K562 (cell line): ENCODE data around the gene SV2A. TPM values are rescaled to one million over a fixed set of nuclear protein-coding genes. Genes with fewer than 3 reads are reported as not detected.

Experiments
- MGA ChIP-seq: fragments of 450-650 bp; IDR thresholded peaks from 2 replicates; pipeline ENCODE4 v1.6.1; 2016; ENCODE audit warnings: mild to moderate bottlenecking, moderate library complexity
- NFIX ChIP-seq: fragments of 250-450 bp; sonication (Bioruptor Pico); IDR thresholded peaks from 2 replicates; pipeline ENCODE4 v1.4.0; 2020; ENCODE audit warnings: low read depth, mild to moderate bottlenecking, moderate library complexity
- polyA plus RNA-seq, 8 experiments: library from polyadenylated mRNA; depleted of rRNA in 4 of 8; stranded (reverse) in 5 of 8; unstranded in 3 of 8; fragments of >200 nt; fragmentation: Nextera tagmentation in 2 of 8; fragmentation: Illumina TruSeq in 1 of 8; extraction: Ambion mirVana in 2 of 8; extraction: Trizol in 1 of 8; gene quantifications; 2 replicates each; pipeline versions ENCODE4 v1.2.1 to v1.2.3, GENCODE V29; 2011 to 2014; ENCODE audit warnings: inconsistent platforms in 1 of 8, missing spikeins in 1 of 8
- total RNA-seq, 7 experiments: library from RNA; depleted of rRNA in 6 of 7; stranded (reverse); fragments of >200 nt in 6 of 7; fragmentation: Illumina TruSeq in 2 of 7; extraction: Trizol in 2 of 7; gene quantifications; 2 replicates each; pipeline versions ENCODE4 v1.2.1 to v1.2.3, GENCODE V29; 2011 to 2021; ENCODE audit warnings: low replicate concordance in 1 of 7

SV2A gene
- total and polyA plus RNA-seq, 9 of the 15 experiments (the other 6 are each of a cell fraction or from before 2014, with no cell fraction given): 0.07 to 0.22 (median 0.11) TPM; not detected in 1

DNA sequence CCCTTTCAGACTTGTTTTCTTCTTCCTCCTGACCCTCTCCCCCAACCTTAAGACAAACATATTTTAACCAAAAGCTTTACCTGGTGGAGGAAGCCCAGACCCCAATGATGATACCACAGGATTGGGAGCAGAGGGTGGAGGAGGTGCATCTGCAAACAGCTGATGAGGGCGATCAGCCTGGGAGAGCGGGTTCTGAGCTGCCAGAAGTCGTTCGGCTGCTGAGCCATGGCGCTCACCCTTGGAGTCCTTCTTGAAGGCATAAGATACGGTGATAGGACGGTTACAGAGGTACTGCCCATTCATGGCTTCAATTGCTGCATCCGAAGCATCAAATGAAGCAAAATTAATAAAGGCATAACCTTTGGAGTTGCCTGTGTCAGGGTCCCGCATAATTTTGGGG is 8.7 kb upstream of the SV2A start (continued):
- TF ChIP-seq MGA (no peak), NFIX (CRISPR knock-in tag) (no peak)
